NCI-H2227 (cell line): ENCODE results near the gene KIF9.
"Not testable (repeated sequence)": the region's sequence is repeated elsewhere in the genome, so short reads cannot be mapped to it uniquely, and the experiment has no call there.

Experiments
- DNase-seq: peaks from one replicate; lab custom pipeline; 2025; ENCODE audit not compliant: unreplicated experiment; lab: John Stamatoyannopoulos, UW

KIF9 gene

GRCh38 chr3:47282424-47283192 is at the start of gene KIF9, which contains the start of gene KLHL18:
KIF9 (minus strand) TSS chr3:47282799; CDS start chr3:47277374, 5,425 bp downstream.
KLHL18 (plus strand) TSS chr3:47282944; CDS start chr3:47282966, 22 bp downstream.
- DNase-seq = peak; percentile 93

- DNase-seq = peak; percentile 82
Measured at GRCh38 chr3:47324278-47324865, 41.8 kb upstream of the KIF9 start.

GRCh38 chr3:47323431-47324277 is 41.1 kb upstream of the KIF9 start:
- DNase-seq = no peak

- DNase-seq = no peak
Measured at GRCh38 chr3:47319956-47320355, 37.4 kb upstream of the KIF9 start.

GRCh38 chr3:47318916-47319315 is 36.3 kb upstream of the KIF9 start:
- no peak for DNase-seq

GRCh38 chr3:47316151-47316550 is 33.6 kb upstream of the KIF9 start:
- DNase-seq = not testable (repeated sequence)

- no peak for DNase-seq
Measured at GRCh38 chr3:47315069-47315647, 32.6 kb upstream of the KIF9 start.

- DNase-seq = no peak
Measured at GRCh38 chr3:47314056-47314764, 31.6 kb upstream of the KIF9 start.

GRCh38 chr3:47313341-47314055 is 30.9 kb upstream of the KIF9 start:
- no peak for DNase-seq

GRCh38 chr3:47310391-47310790 is 27.8 kb upstream of the KIF9 start:
- no peak for DNase-seq

- DNase-seq = not testable (repeated sequence)
Measured at GRCh38 chr3:47309231-47309630, 26.6 kb upstream of the KIF9 start.

GRCh38 chr3:47306022-47306421 is 23.4 kb upstream of the KIF9 start:
- no peak for DNase-seq

GRCh38 chr3:47301456-47301855 is 18.9 kb upstream of the KIF9 start:
- no peak for DNase-seq

- no peak for DNase-seq
Measured at GRCh38 chr3:47299381-47300318, 17.1 kb upstream of the KIF9 start.

GRCh38 chr3:47298439-47298838 is 15.8 kb upstream of the KIF9 start:
- no peak for DNase-seq

GRCh38 chr3:47296562-47297302 is 14.1 kb upstream of the KIF9 start:
- no peak for DNase-seq

GRCh38 chr3:47295976-47296375 is 13.4 kb upstream of the KIF9 start:
- no peak for DNase-seq

GRCh38 chr3:47295322-47295721 is 12.7 kb upstream of the KIF9 start:
- DNase-seq = no peak
